ENCODE measurements around the gene IDUA.

DNA sequence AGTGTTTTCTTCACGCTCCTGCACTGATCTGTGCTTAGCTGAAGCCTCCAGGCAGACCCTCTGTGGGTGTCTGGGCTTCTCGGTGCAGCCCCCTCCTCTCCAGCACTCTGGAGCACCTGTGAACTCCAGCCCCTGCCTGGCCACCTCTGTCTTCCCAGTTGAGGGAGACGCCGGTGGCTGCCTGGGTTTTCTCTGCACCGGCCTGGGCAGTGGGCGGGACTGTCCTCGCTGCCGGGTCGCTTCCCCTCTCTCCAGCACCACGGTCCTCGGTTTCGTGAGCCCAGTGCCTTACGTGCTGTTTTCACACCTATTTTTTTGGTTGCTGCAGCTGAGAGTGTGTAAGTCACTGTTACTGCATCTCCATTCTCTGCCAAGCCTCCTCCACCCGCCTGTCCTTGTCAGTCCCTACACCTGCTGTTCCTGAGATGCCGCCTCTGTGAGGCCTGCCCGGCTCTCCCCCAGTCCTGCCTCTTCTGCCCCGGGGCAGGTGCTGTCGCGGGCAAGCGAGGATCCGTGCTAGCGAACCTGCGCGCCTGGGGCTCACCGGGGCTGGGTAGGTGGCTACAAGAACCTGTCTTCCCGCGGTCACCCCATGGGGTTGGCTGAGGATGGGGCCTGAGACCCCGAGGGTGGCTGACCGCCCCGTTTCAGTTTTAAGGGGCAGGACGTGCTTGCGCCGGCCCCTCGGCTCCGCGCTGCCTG is 22.1 kb downstream of the IDUA start:
- TF ChIP-seq, protein P1, sequence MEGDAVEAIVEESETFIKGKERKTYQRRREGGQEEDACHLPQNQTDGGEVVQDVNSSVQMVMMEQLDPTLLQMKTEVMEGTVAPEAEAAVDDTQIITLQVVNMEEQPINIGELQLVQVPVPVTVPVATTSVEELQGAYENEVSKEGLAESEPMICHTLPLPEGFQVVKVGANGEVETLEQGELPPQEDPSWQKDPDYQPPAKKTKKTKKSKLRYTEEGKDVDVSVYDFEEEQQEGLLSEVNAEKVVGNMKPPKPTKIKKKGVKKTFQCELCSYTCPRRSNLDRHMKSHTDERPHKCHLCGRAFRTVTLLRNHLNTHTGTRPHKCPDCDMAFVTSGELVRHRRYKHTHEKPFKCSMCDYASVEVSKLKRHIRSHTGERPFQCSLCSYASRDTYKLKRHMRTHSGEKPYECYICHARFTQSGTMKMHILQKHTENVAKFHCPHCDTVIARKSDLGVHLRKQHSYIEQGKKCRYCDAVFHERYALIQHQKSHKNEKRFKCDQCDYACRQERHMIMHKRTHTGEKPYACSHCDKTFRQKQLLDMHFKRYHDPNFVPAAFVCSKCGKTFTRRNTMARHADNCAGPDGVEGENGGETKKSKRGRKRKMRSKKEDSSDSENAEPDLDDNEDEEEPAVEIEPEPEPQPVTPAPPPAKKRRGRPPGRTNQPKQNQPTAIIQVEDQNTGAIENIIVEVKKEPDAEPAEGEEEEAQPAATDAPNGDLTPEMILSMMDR (IDR thresholded peaks at IDR 0.05 in 2 of 3, conservative IDR thresholded peaks at IDR 0.05 in 1 of 3; ENCODE audit: control insufficient read depth in 2 of 3, extremely low read depth in 1 of 3, insufficient read depth in 1 of 3, low read depth in 3 of 3, low read length in 3 of 3): no peak
- TF ChIP-seq, protein P2, sequence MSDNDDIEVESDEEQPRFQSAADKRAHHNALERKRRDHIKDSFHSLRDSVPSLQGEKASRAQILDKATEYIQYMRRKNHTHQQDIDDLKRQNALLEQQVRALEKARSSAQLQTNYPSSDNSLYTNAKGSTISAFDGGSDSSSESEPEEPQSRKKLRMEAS (IDR thresholded peaks at IDR 0.05; ENCODE audit: low read depth, low read length): no peak
- no peak for TF ChIP-seq JUND (IDR thresholded peaks at IDR 0.05; ENCODE audit: low read depth, low read length)
- TF ChIP-seq POLR2AphosphoS2 (IDR thresholded peaks at IDR 0.05; ENCODE audit: low read depth, low read length): no peak
- TF ChIP-seq, protein P3, sequence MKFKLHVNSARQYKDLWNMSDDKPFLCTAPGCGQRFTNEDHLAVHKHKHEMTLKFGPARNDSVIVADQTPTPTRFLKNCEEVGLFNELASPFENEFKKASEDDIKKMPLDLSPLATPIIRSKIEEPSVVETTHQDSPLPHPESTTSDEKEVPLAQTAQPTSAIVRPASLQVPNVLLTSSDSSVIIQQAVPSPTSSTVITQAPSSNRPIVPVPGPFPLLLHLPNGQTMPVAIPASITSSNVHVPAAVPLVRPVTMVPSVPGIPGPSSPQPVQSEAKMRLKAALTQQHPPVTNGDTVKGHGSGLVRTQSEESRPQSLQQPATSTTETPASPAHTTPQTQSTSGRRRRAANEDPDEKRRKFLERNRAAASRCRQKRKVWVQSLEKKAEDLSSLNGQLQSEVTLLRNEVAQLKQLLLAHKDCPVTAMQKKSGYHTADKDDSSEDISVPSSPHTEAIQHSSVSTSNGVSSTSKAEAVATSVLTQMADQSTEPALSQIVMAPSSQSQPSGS (IDR thresholded peaks at IDR 0.05; ENCODE audit: low read length): no peak
- TF ChIP-seq SPI1 (IDR thresholded peaks at IDR 0.05; ENCODE audit: borderline replicate concordance, insufficient read depth, low read depth, low read length): no peak
- no peak for TF ChIP-seq RAD21 (IDR thresholded peaks at IDR 0.05; ENCODE audit: insufficient read depth, low read depth, low read length)
- TF ChIP-seq ZNF24 (IDR thresholded peaks at IDR 0.05): no peak
- TF ChIP-seq POLR2A (IDR thresholded peaks at IDR 0.05; ENCODE audit: low read depth, low read length): no peak
- TF ChIP-seq ATF7 (IDR thresholded peaks at IDR 0.05; ENCODE audit: low read depth): no peak
- TF ChIP-seq FOXK2 (IDR thresholded peaks at IDR 0.05): no peak
- TF ChIP-seq YY1 (IDR thresholded peaks at IDR 0.05; ENCODE audit: low read depth, low read length): no peak
- TF ChIP-seq, protein P4, sequence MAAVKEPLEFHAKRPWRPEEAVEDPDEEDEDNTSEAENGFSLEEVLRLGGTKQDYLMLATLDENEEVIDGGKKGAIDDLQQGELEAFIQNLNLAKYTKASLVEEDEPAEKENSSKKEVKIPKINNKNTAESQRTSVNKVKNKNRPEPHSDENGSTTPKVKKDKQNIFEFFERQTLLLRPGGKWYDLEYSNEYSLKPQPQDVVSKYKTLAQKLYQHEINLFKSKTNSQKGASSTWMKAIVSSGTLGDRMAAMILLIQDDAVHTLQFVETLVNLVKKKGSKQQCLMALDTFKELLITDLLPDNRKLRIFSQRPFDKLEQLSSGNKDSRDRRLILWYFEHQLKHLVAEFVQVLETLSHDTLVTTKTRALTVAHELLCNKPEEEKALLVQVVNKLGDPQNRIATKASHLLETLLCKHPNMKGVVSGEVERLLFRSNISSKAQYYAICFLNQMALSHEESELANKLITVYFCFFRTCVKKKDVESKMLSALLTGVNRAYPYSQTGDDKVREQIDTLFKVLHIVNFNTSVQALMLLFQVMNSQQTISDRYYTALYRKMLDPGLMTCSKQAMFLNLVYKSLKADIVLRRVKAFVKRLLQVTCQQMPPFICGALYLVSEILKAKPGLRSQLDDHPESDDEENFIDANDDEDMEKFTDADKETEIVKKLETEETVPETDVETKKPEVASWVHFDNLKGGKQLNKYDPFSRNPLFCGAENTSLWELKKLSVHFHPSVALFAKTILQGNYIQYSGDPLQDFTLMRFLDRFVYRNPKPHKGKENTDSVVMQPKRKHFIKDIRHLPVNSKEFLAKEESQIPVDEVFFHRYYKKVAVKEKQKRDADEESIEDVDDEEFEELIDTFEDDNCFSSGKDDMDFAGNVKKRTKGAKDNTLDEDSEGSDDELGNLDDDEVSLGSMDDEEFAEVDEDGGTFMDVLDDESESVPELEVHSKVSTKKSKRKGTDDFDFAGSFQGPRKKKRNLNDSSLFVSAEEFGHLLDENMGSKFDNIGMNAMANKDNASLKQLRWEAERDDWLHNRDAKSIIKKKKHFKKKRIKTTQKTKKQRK (IDR thresholded peaks at IDR 0.05; ENCODE audit: low read depth, low read length): no peak
- TF ChIP-seq CBFB (IDR thresholded peaks at IDR 0.05; ENCODE audit: low read depth): no peak

All from GM12878 (cell line).